GM12865 (cell line): ENCODE data around the gene DOK3.

Experiments used
- DNase-seq: peaks from one replicate; pipeline ENCODE4 v3.0.0; 2010; ENCODE audit warnings: low read depth
- H3K4me3 ChIP-seq: 2 replicates; pipeline ENCODE4 v1.5.1; 2011; ENCODE audit warnings: mild to moderate bottlenecking, low read depth, low read length, control low read depth
- CTCF ChIP-seq: IDR thresholded peaks from 2 replicates; pipeline ENCODE4 v1.5.1; 2011; ENCODE audit warnings: low read length, control low read depth, low read depth, inconsistent platforms; ENCODE audit not compliant: insufficient read depth; ENCODE audit errors: missing control alignments

The DOK3 gene

GRCh38 chr5:177520916-177521513 is 11.4 kb upstream of the DOK3 start:
- no peak for DNase-seq
- H3K4me3 ChIP-seq, result no peak overlapping the region
- no peak for TF ChIP-seq CTCF

DNA sequence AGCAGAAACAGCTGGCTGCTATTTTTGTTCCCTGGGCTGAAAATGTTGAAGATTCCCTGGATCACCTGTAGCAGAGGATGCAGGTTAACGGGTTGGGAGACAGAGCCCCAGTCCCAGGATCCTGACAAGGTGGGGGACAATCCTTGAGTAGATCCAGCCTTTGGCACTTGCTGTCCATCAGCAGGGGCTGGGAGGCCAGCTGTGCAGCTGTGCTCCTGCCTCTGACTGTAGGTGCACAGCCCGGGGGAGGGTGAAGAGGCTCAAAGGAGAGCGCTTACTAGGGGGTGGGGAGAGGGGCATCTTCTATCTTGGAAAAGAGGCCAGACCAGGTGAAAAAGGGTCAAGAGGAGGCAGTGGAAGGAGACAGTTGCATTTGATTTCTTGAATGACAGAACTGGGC is 10.6 kb upstream of the DOK3 start:
- TF ChIP-seq CTCF, result no peak
- DNase-seq, result no peak
- no peak overlapping the region for H3K4me3 ChIP-seq

GRCh38 chr5:177519463-177520235 is 10.0 kb upstream of the DOK3 start:
- TF ChIP-seq CTCF, result no peak
- no peak overlapping the region for H3K4me3 ChIP-seq
- no peak for DNase-seq

GRCh38 chr5:177516601-177517568 is 7.3 kb upstream of the DOK3 start, which contains the start of gene DDX41:
TSS of gene DDX41 (minus strand) at chr5:177516961. CDS start at chr5:177516945, 16 bp downstream.
- DNase-seq, result peak; percentile 97
- H3K4me3 ChIP-seq, result peak within 1 kb of the TSS; percentile 88
- TF ChIP-seq CTCF, result peak; percentile 5

DNA sequence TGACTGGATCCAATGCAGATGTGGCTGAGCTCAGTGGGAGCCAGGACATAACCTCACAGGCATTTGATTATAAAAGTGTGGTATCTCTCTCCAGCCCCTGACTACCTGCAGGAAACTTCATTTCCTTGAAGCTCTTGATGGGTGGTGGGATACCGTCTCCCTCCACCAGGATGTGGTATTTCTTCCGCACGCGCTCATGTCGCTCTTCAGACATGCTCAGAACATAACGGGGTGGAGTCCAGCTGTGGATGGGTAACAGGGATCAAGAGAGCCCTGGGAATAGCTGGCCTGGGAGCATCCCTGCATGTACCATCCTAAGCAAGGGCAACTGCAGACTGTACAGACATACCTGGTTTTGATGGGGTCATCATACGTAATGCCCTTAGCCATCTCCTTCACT is 6.0 kb upstream of the DOK3 start:
- no peak for DNase-seq
- peak overlapping the region; percentile 88 for H3K4me3 ChIP-seq
- no peak for TF ChIP-seq CTCF

DNA sequence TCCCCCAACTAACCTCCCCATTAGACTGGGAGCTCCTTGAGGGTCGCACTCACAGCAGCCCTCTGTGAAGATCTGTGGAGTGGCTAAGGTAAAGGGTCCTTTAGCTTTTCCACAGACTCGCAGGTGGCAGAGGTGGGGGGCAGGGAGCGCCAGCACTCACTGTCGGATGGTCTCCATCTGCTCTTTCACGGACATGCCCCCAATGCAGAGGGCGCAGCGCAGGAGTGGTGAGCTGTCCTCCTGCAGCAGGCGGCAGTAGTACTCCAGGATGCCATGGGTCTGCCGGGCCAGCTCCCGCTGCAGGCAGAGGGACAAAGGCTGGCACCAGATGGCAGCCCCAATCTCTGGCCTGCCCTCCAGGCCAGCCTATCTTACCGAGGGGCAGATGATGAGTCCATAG is 4.9 kb upstream of the DOK3 start:
- no peak overlapping the region for H3K4me3 ChIP-seq
- no peak for TF ChIP-seq CTCF
- no peak for DNase-seq
